Measurements from ENCODE around the gene SLC19A1. TPM values are rescaled to one million over a fixed set of nuclear protein-coding genes. Genes with fewer than 3 reads are reported as not detected.
"Not testable (repeated sequence)": the region's sequence is repeated elsewhere in the genome, so short reads cannot be mapped to it uniquely, and the experiment has no call there.

Gene SLC19A1
- total RNA-seq, 1 experiment from 2014 or later: 25.4 TPM

GRCh38 chr21:45562965-45563364 is 20.7 kb upstream of the SLC19A1 start:
- no TSS peak for BruUV-seq (replicated peaks)
- peaks cover 67% of the 10 kb centered on the region for H3K27me3 Mint-ChIP-seq (ENCODE audit: insufficient read depth, unreplicated experiment)

DNA sequence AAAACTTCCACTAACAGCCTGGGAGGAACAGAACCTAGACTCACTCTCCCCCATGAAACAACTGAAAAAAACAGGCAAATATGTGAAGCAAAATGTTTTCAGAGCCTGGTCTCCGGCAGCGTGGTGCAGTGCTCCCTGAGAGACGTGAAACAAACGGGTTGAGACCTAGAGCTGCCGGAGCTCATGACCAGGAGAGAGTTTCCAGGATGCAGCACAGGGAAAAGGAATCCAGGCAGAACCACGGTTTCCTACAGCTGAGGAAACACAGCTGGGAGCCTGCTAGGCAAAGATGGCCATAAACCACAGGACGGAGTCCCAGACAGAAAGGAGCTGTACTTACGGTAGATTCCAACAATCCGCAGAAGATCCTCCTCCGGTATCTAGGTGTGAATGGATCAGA is 20.2 kb upstream of the SLC19A1 start:
- Mint-ChIP-seq H3K27me3 (ENCODE audit: insufficient read depth, unreplicated experiment) (peaks cover 62% of the 10 kb centered on the region), H3K9me3 (ENCODE audit: unreplicated experiment) (no peaks in the 10 kb centered on the region), H3K4me3 (ENCODE audit: unreplicated experiment) (no peak overlapping the region), H3K27ac (ENCODE audit: low read depth, unreplicated experiment) (no peak overlapping the region), H3K36me3 (ENCODE audit: insufficient read depth, unreplicated experiment) (no peaks in the 10 kb centered on the region), H3K4me1 (ENCODE audit: insufficient read depth, unreplicated experiment) (no peaks in the 10 kb centered on the region)
- no TSS peak for BruUV-seq (replicated peaks)
- TF ChIP-seq, protein P1, sequence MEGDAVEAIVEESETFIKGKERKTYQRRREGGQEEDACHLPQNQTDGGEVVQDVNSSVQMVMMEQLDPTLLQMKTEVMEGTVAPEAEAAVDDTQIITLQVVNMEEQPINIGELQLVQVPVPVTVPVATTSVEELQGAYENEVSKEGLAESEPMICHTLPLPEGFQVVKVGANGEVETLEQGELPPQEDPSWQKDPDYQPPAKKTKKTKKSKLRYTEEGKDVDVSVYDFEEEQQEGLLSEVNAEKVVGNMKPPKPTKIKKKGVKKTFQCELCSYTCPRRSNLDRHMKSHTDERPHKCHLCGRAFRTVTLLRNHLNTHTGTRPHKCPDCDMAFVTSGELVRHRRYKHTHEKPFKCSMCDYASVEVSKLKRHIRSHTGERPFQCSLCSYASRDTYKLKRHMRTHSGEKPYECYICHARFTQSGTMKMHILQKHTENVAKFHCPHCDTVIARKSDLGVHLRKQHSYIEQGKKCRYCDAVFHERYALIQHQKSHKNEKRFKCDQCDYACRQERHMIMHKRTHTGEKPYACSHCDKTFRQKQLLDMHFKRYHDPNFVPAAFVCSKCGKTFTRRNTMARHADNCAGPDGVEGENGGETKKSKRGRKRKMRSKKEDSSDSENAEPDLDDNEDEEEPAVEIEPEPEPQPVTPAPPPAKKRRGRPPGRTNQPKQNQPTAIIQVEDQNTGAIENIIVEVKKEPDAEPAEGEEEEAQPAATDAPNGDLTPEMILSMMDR (IDR thresholded peaks at IDR 0.05; ENCODE audit: unreplicated experiment): no peak
- DNase-seq (ENCODE audit: unreplicated experiment): no peak
- ChIA-PET POLR2A (interaction anchor here (0.6 kb wide), 1 partner anchor 275 kb away, joined by 3 read pairs; the partner anchor contains the start of gene POFUT2), CTCF (interaction anchor here (1.0 to 1.2 kb wide), 4 partner anchors 9 to 258 kb away, joined by 3 to 6 read pairs (median 4); no protein-coding TSS in a partner anchor)
- intact Hi-C loops (cut with micrococcal nuclease): no loop called here

More at GRCh38 chr21:45562965-45563364, 20.7 kb upstream of the SLC19A1 start:
- DNase-seq (ENCODE audit: unreplicated experiment): no peak
- intact Hi-C loops (cut with micrococcal nuclease): no loop called here
- POLR2A ChIA-PET: interaction anchor here (0.6 kb wide), 1 partner anchor 275 kb away, joined by 3 read pairs; the partner anchor contains the start of gene POFUT2
- Mint-ChIP-seq H3K27ac (ENCODE audit: low read depth, unreplicated experiment) (no peak overlapping the region), H3K4me3 (ENCODE audit: unreplicated experiment) (no peak overlapping the region), H3K4me1 (ENCODE audit: insufficient read depth, unreplicated experiment) (no peaks in the 10 kb centered on the region), H3K36me3 (ENCODE audit: insufficient read depth, unreplicated experiment) (no peaks in the 10 kb centered on the region), H3K9me3 (ENCODE audit: unreplicated experiment) (no peaks in the 10 kb centered on the region)
- TF ChIP-seq, protein P1 (IDR thresholded peaks at IDR 0.05; ENCODE audit: unreplicated experiment): no peak
- CTCF ChIA-PET: interaction anchor here (1.0 to 1.2 kb wide), 4 partner anchors 8 to 258 kb away, joined by 3 to 6 read pairs (median 4); no protein-coding TSS in a partner anchor

DNA sequence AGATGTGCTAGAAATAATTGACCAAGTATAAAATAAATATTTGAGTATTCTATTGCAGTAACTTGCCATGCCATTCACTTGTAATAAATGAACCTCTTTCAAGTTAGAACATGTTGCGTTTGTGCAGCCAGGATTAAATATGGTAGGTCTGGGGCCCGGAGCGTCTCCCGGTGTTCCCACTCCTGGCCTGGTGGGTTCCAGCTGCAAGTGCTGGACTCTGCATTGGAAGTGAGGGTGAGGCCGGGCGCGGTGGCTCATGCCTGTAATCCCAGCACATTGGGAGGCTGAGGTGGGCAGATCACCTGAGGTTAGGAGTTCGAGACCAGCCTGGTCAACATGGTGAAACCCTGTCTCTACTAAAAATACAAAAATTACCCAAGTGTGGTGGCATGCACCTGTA is 19.0 kb upstream of the SLC19A1 start:
- BruUV-seq (replicated peaks); H3K27ac Mint-ChIP-seq (ENCODE audit: low read depth, unreplicated experiment): not testable (repeated sequence)
- H3K27me3 Mint-ChIP-seq (ENCODE audit: insufficient read depth, unreplicated experiment): peaks cover 51% of the 10 kb centered on the region

DNA sequence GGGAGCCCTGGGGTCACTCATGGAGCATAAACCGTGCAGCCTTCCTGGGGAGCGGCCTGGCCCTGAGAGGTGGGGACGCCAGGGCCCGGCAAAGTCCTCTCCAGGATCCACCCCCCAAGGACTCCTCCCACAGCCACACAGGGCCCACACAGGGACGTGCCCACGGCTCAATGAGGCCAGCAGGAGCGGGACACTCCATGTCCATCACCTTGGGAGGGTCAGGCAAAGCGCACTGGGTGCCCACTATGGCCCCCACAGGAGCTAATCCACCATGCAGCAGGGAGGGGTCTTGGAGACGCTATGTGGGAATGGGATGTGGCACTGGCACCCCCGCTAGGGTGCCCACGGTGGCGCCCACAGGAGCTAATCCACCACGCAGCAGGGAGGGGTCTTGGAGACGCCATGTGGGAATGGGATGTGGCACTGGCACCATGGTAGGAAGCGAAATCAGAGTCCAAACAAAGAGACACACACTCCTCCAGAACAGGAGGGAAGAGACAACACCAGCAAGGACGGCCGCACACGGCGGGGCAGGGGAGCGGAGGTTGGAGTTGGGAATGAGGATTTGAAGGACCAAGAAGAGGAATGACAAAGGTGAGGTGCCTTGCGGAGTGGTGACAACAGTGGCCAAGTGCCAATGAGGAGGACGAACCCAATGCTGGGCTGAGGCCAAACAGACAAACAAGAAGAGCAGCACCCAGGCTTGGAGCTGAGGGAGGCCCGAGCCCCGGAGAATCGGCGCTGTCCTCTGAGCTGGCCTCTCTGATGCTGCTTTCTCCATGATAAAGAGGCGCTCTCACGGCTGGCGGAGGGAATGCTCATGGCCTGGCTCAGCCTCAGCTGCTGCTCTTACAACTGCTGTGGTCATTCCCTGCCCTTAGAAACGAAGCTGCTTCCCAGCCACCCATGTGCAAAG is 18.1 kb upstream of the SLC19A1 start:
- CTCF ChIA-PET: interaction anchor here (1.0 to 4.8 kb wide), 3 partner anchors 36 to 260 kb away, joined by 4 to 53 read pairs (median 6); no protein-coding TSS in a partner anchor
- Mint-ChIP-seq H3K36me3 (ENCODE audit: insufficient read depth, unreplicated experiment) (no peaks in the 10 kb centered on the region), H3K27ac (ENCODE audit: low read depth, unreplicated experiment) (no peak overlapping the region), H3K4me3 (ENCODE audit: unreplicated experiment) (no peak overlapping the region), H3K4me1 (ENCODE audit: insufficient read depth, unreplicated experiment) (no peaks in the 10 kb centered on the region), H3K9me3 (ENCODE audit: unreplicated experiment) (no peaks in the 10 kb centered on the region), H3K27me3 (ENCODE audit: insufficient read depth, unreplicated experiment) (peaks cover 50% of the 10 kb centered on the region)
- BruUV-seq (replicated peaks): no TSS peak
- TF ChIP-seq, protein P1 (IDR thresholded peaks at IDR 0.05; ENCODE audit: unreplicated experiment): no peak
- POLR2A ChIA-PET: interaction anchor here (0.5 to 0.7 kb wide), 2 partner anchors 32 to 149 kb away, joined by 3 to 4 read pairs; no protein-coding TSS in a partner anchor
- intact Hi-C loops (cut with micrococcal nuclease): no loop called here
- no peak for DNase-seq (ENCODE audit: unreplicated experiment)

More for the DNA sequence above, 19.0 kb upstream of the SLC19A1 start:
- H3K36me3 Mint-ChIP-seq (ENCODE audit: insufficient read depth, unreplicated experiment); H3K9me3 Mint-ChIP-seq (ENCODE audit: unreplicated experiment); H3K4me3 Mint-ChIP-seq (ENCODE audit: unreplicated experiment); H3K4me1 Mint-ChIP-seq (ENCODE audit: insufficient read depth, unreplicated experiment); intact Hi-C loops (cut with micrococcal nuclease); POLR2A ChIA-PET; DNase-seq (ENCODE audit: unreplicated experiment): not testable (repeated sequence)
- CTCF ChIA-PET: interaction anchor here (0.6 to 1.0 kb wide), 2 partner anchors 32 to 260 kb away, joined by 3 to 4 read pairs; no protein-coding TSS in a partner anchor
